Stimulated activated CD8-positive, alpha-beta memory T cell treated with anti-CD3 and anti-CD28 coated beads, Interleukin-4, amount 100 ng/mL, for 24 hours (primary cell): ENCODE data around the gene SLC25A1.

ENCODE experiments used
- DNase-seq: peaks from one replicate; pipeline ENCODE4 v3.0.0-alpha.2; 2020; ENCODE audit warnings: low read depth

SLC25A1 gene

GRCh38 chr22:19180740-19181410, 2.3 kb upstream of the SLC25A1 start:
- DNase-seq: no peak

DNA sequence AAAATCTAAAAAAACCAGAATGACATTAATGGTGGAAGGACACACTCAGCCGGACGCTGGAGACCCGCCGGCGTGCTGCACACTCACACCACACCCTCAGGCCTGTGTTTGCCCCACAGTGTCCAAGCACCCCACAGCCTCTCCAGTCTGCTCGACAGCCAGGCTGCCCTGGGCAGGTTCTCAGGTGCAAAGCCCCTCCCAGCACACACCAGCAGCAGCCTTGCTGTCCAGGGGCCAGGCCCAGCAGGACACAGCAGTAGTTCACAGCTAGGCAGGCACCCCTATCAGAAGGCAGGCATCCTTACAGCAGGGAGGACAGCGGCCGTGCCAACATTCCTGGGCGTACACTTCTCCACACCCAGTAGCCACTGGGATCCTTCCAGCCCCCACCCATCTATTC, 1.7 kb upstream of the SLC25A1 start:
- no peak for DNase-seq

GRCh38 chr22:19179497-19180048, 1.0 kb upstream of the SLC25A1 start:
- DNase-seq: no peak

- DNase-seq: peak; percentile 34
These were observed 375 bp downstream of the SLC25A1 start for GRCh38 chr22:19178065-19178656.

GRCh38 chr22:19177164-19178064, 1.1 kb downstream of the SLC25A1 start:
- no peak for DNase-seq

- no peak for DNase-seq
These were observed 1.8 kb downstream of the SLC25A1 start for GRCh38 chr22:19176732-19177131.

- DNase-seq: no peak
These were observed 2.3 kb downstream of the SLC25A1 start for GRCh38 chr22:19176175-19176643.

- DNase-seq: no peak
These were observed 2.8 kb downstream of the SLC25A1 start for GRCh38 chr22:19175602-19176174.

- DNase-seq: no peak
These were observed 3.4 kb downstream of the SLC25A1 start for GRCh38 chr22:19175026-19175601.

DNA sequence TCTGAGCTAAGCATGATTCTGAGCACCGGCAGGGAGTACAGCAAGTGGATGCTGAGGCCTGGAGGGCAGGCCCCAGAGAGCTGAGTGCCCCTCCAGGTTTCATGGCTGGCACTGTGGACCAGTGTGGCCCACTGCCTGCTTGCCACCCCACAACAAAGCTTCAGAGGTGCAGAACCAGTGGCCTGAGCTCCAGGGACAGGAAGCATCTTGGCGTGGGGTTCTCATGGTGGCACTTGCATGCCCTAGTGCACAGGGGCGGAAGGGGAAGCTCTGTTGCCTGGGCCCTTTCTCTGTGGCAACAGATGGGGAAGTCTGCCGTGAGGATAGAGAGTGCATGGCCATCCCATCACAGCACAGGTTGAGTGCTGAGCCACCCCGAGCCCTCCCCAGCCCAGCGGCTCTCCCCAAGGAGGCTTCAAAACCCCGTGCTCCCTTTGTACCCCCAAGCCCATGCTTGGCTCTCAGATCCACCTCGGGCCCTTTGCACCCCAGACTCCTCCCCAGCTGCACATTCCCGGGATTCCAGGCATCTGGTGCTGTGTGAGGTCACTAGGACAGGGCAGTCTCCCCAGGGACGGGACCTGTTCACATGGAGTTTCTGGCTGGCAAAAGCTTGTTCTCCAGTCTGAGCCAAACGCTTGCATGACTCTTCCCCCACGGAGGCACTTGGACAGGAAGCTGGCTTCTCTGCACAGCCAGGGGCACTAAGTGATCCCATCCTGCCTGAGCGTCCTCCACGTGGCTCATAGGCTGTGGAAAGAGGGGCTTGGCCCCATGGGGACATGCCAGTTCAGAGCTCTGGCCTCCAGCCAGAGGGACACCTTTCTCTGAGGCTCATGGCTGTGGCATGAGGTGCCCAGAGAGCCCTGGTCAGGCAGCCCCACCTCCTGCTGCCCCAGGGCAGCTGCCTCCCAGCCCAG, 4.2 kb downstream of the SLC25A1 start:
- no peak for DNase-seq

GRCh38 chr22:19173047-19174035, 5.2 kb downstream of the SLC25A1 start:
- DNase-seq: no peak

DNA sequence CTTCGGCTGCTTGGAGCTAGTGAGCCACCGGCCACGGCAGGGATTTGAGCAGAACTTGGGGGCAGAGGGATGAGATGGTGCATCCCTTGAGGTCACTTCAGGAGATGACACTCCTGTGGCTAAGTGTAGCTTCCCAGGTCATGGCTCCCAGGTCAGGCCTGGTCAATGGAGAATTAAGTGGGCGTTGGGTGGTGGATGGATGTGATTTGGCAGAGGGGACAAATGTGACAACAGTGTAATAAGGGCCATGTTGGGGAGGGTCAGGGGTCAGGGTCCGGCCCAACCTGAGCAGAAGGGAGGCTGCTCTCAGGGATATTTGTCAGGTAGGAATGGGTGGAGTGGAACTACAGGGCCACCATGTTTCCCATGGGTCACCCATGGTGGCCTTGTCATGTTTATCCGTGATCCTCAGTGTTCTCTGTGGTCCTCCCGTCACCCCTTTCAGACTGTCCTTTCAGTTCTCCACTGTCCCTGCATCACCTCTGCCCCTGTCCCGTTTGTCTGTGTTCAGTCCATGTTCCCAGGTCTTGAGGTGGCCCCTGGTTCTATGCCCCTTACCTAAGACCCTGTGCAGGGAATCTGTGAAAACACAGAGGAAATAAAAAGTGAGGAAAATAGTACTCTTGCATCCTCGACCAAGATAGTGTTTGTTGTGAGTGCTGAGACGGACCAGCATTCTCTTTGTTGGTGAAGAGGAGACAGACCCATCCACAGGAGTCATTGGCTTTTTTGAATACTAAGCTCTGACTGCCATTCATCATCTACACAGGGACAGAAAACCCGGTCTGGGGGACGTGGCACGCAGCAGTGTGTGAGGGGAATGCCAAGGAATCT, 6.1 kb downstream of the SLC25A1 start:
- DNase-seq: no peak

GRCh38 chr22:19169947-19170318, 8.6 kb downstream of the SLC25A1 start:
- DNase-seq: no peak

- DNase-seq: no peak
These were observed 9.3 kb downstream of the SLC25A1 start for GRCh38 chr22:19169002-19169946.

DNA sequence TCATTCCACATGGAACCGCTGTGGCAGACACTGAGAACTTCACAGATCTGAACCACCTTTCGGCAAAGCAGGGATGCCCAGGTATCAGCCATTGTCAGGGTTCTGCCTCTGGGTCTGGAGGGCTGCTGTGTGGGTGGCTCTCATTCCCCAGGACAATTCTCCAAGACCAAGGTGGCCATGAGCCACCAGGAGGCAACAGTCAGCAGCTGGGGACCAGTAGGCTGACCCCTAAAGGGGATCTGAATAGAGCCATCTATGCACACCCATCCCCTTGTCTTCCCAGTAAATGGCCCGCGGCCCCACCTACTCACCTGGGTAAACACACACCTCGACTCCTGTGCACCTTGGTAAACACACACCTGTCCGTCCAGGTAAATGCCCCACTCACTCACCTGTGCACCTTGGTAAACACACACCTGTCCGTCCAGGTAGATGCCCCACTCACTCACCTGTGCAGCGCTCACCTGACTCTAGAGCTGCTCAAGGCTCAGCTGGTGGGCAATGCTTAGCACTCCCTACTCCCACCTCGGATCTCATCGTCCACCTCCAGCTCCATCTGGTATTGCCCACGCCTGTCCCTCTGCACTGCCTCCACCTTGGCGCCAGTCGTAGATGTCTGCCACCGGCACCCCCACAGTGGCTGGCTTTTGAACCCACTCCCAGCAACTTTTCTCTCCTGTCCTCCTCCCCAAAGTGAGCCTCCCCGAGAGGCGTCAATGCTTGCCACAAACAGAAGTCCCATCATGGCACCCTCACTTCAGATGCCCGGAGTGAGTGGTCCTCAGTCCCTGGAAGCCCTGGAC, 10.2 kb downstream of the SLC25A1 start:
- no peak for DNase-seq

DNA sequence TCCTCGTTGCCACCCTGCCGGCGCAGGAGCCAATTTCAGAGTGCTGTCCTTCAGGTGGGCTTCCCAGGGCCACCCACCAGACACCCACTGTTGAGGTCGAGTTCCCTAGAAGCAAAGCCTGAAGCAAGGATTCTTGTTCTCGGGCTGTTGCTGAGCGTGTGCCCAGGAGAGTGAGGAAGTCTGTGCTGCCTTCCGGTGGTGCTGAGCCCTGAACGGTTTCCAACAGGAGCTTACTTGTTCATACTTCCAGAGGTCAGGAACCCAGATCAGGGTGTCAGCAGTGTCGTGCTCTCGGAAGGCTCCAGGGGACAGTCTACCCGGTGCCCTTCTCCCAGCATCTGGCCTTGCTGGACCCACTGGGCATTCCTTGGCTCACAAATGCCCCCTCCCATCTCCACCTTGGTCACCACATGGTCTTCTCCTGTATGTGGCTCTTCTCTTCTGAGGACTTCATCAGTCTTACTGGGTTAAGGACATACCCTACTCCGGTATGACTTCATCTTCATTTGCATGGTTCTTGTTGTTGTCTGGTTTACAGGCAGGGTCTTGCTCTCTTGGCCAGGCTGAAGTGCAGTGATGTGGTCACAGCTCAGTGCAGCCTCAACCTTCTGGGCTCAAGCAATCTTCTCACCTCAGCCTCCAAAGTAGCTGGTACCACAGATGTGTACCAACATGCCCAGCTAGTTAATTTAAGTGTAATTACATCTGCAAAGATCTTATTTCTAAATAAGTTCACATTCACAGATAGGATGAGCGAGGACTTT, 11.2 kb downstream of the SLC25A1 start:
- DNase-seq: no peak
